ENCODE data around the gene DHCR7. TPM values are rescaled to one million over a fixed set of nuclear protein-coding genes. Genes with fewer than 3 reads are reported as not detected.

DHCR7 gene
- total RNA-seq, 1 donor from 2014 or later = 36.7 TPM

GRCh38 chr11:71472941-71473792 lies 25.0 kb upstream of the DHCR7 start:
- no peak overlapping the region for H3K27ac Mint-ChIP-seq
- Histone ChIP-seq H3K27ac (no peak overlapping the region), H2AFZ (replicated peaks) (no peak overlapping the region), H3K4me3 (no peak overlapping the region), H3K79me2 (ENCODE audit: low read depth) (no peaks in the 10 kb centered on the region), H3K27me3 (no peaks in the 10 kb centered on the region), H4K20me1 (ENCODE audit: low read depth) (no peaks in the 10 kb centered on the region), H3K9ac (no peak overlapping the region), H3K4me1 (peaks cover 7% of the 10 kb centered on the region), H3K4me2 (no peak overlapping the region), H3F3A (ENCODE audit: low read depth) (no peaks in the 10 kb centered on the region), H3K9me3 (ENCODE audit: low read depth) (no peaks in the 10 kb centered on the region), H3K36me3 (no peaks in the 10 kb centered on the region)
- DNase-seq (ENCODE audit: low spot score) = no peak
- no peak overlapping the region for H3K4me3 Mint-ChIP-seq
- no peaks in the 10 kb centered on the region for H3K9me3 Mint-ChIP-seq
- no peak for TF ChIP-seq EZH2 (IDR thresholded peaks at IDR 0.05)
- TF ChIP-seq, protein P1, sequence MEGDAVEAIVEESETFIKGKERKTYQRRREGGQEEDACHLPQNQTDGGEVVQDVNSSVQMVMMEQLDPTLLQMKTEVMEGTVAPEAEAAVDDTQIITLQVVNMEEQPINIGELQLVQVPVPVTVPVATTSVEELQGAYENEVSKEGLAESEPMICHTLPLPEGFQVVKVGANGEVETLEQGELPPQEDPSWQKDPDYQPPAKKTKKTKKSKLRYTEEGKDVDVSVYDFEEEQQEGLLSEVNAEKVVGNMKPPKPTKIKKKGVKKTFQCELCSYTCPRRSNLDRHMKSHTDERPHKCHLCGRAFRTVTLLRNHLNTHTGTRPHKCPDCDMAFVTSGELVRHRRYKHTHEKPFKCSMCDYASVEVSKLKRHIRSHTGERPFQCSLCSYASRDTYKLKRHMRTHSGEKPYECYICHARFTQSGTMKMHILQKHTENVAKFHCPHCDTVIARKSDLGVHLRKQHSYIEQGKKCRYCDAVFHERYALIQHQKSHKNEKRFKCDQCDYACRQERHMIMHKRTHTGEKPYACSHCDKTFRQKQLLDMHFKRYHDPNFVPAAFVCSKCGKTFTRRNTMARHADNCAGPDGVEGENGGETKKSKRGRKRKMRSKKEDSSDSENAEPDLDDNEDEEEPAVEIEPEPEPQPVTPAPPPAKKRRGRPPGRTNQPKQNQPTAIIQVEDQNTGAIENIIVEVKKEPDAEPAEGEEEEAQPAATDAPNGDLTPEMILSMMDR (IDR thresholded peaks at IDR 0.05) = no peak
- no peak for TF ChIP-seq EZH2phosphoT487 (IDR thresholded peaks at IDR 0.05)
- H3K36me3 Mint-ChIP-seq = peaks cover 16% of the 10 kb centered on the region
- peaks cover 2% of the 10 kb centered on the region for H3K27me3 Mint-ChIP-seq (ENCODE audit: insufficient read depth, low read depth)
- H3K4me1 Mint-ChIP-seq = peaks cover 14% of the 10 kb centered on the region

GRCh38 chr11:71472357-71472885 lies 24.2 kb upstream of the DHCR7 start:
- H4K20me1 ChIP-seq (ENCODE audit: low read depth) = no peaks in the 10 kb centered on the region
- H3K27me3 Mint-ChIP-seq (ENCODE audit: insufficient read depth, low read depth) = peaks cover 2% of the 10 kb centered on the region
- H3K27me3 ChIP-seq = no peaks in the 10 kb centered on the region
- DNase-seq (ENCODE audit: low spot score) = no peak
- peaks cover 2% of the 10 kb centered on the region for H3K4me1 ChIP-seq
- H2AFZ ChIP-seq (replicated peaks) = no peak overlapping the region
- no peaks in the 10 kb centered on the region for H3F3A ChIP-seq (ENCODE audit: low read depth)
- no peak overlapping the region for H3K4me3 Mint-ChIP-seq
- peaks cover 8% of the 10 kb centered on the region for H3K4me1 Mint-ChIP-seq
- H3K9me3 Mint-ChIP-seq = no peaks in the 10 kb centered on the region
- H3K36me3 Mint-ChIP-seq = peaks cover 10% of the 10 kb centered on the region
- no peaks in the 10 kb centered on the region for H3K9me3 ChIP-seq (ENCODE audit: low read depth)
- H3K27ac ChIP-seq = no peak overlapping the region
- TF ChIP-seq EZH2phosphoT487 (IDR thresholded peaks at IDR 0.05) (no peak), EZH2 (IDR thresholded peaks at IDR 0.05) (no peak)
- TF ChIP-seq, protein P1 (IDR thresholded peaks at IDR 0.05) = no peak
- H3K9ac ChIP-seq = no peak overlapping the region
- H3K79me2 ChIP-seq (ENCODE audit: low read depth) = no peaks in the 10 kb centered on the region
- no peak overlapping the region for H3K4me3 ChIP-seq
- no peak overlapping the region for H3K27ac Mint-ChIP-seq
- H3K4me2 ChIP-seq = no peak overlapping the region
- H3K36me3 ChIP-seq = no peaks in the 10 kb centered on the region

- no peak overlapping the region for H3K27ac Mint-ChIP-seq
- no peak overlapping the region for H3K4me3 Mint-ChIP-seq
- no peaks in the 10 kb centered on the region for H3K9me3 Mint-ChIP-seq
- Histone ChIP-seq H3K9me3 (ENCODE audit: low read depth) (no peaks in the 10 kb centered on the region), H3K36me3 (no peaks in the 10 kb centered on the region), H3K79me2 (ENCODE audit: low read depth) (no peaks in the 10 kb centered on the region), H3K4me1 (no peaks in the 10 kb centered on the region), H3F3A (ENCODE audit: low read depth) (no peaks in the 10 kb centered on the region), H3K4me3 (no peak overlapping the region), H3K27ac (no peak overlapping the region), H3K9ac (no peak overlapping the region), H2AFZ (replicated peaks) (no peak overlapping the region), H4K20me1 (ENCODE audit: low read depth) (no peaks in the 10 kb centered on the region), H3K27me3 (no peaks in the 10 kb centered on the region), H3K4me2 (no peak overlapping the region)
- TF ChIP-seq, protein P1 (IDR thresholded peaks at IDR 0.05) = no peak
- TF ChIP-seq EZH2phosphoT487 (IDR thresholded peaks at IDR 0.05) = no peak
- TF ChIP-seq EZH2 (IDR thresholded peaks at IDR 0.05) = no peak
- no peaks in the 10 kb centered on the region for H3K27me3 Mint-ChIP-seq (ENCODE audit: insufficient read depth, low read depth)
- H3K36me3 Mint-ChIP-seq = peaks cover 9% of the 10 kb centered on the region
- no peaks in the 10 kb centered on the region for H3K4me1 Mint-ChIP-seq
- DNase-seq (ENCODE audit: low spot score) = no peak
These were observed 22.8 kb upstream of the DHCR7 start for GRCh38 chr11:71470946-71471345.
